ENCODE data around the gene PHETA1. TPM values are rescaled to one million over a fixed set of nuclear protein-coding genes. Genes with fewer than 3 reads are reported as not detected.
"Not testable (repeated sequence)": the region's sequence is repeated elsewhere in the genome, so short reads cannot be mapped to it uniquely, and the experiment has no call there.

PHETA1 gene
- total and polyA plus RNA-seq, 2 donors, result 1.3 to 4.4 TPM

- Histone ChIP-seq H3K27me3 (ENCODE audit: control insufficient read depth in 2 of 2, insufficient read depth in 1 of 2, low read length in 1 of 2) (no peaks in the 10 kb centered on the region), H3K9me3 (ENCODE audit: control insufficient read depth in 2 of 2, insufficient read depth in 1 of 2, low read length in 1 of 2) (peaks cover 2 to 19% of the 10 kb centered on the region in 2 donors), H3K4me1 (ENCODE audit: control insufficient read depth in 2 of 2, insufficient read depth in 2 of 2, low read length in 2 of 2) (no peaks in the 10 kb centered on the region), H3K27ac (ENCODE audit: low read depth in 1 of 2, low read length in 1 of 2) (no peak overlapping the region), H3K36me3 (ENCODE audit: control insufficient read depth in 2 of 2, insufficient read depth in 2 of 2, low read length in 1 of 2) (no peaks in the 10 kb centered on the region), H3K4me3 (ENCODE audit: low read length in 2 of 2) (no peak overlapping the region)
- no peak for DNase-seq (ENCODE audit: low read depth in 6 of 9, low spot score in 9 of 9)
- WGBS, result 99% methylated on average over 18 of the region's 18 CpGs
Observed at GRCh38 chr12:111347891-111348644, 20.8 kb downstream of the PHETA1 start.

DNA sequence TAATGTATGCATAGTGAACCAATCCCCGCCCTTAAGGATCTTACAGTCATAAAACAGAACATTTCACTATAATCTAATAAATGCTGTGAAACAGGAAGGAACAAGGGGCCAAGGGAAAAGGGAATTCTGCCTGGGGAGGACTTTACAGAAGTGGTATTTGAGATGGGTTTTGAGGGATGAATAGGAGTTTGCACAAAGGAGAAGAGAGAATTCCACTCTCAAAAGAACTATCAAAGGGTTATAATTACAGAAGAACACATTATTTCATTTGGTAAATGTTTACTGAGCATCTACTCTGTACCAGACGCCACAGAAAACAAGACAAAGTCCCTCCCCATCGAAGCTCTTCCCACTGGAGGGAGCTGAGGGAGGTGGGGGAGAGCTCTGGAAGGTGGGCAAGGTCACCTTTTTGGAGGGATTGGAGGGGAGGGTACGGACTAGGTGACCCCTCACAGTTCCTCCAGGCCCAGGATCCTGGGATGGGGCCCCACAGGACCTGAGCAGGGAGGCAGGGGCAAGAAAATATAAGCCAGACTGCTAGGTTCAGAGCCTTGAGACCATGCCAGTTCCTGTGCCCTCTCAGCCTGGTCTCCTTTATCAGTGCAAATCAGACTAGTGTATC, 24.5 kb downstream of the PHETA1 start:
- Histone ChIP-seq H3K4me3 (ENCODE audit: low read length in 2 of 2) (no peak overlapping the region), H3K9me3 (ENCODE audit: control insufficient read depth in 2 of 2, insufficient read depth in 1 of 2, low read length in 1 of 2) (peaks cover 2 to 22% of the 10 kb centered on the region in 2 donors), H3K27ac (ENCODE audit: low read depth in 1 of 2, low read length in 1 of 2) (no peak overlapping the region), H3K36me3 (ENCODE audit: control insufficient read depth in 2 of 2, insufficient read depth in 2 of 2, low read length in 1 of 2) (no peaks in the 10 kb centered on the region), H3K27me3 (ENCODE audit: control insufficient read depth in 2 of 2, insufficient read depth in 1 of 2, low read length in 1 of 2) (no peaks in the 10 kb centered on the region), H3K4me1 (ENCODE audit: control insufficient read depth in 2 of 2, insufficient read depth in 2 of 2, low read length in 2 of 2) (no peaks in the 10 kb centered on the region)
- WGBS, result 90% methylated on average over 4 of the region's 4 CpGs
- no peak for DNase-seq (ENCODE audit: low read depth in 6 of 9, low spot score in 9 of 9)

- H3K4me3 ChIP-seq (ENCODE audit: low read length in 2 of 2), result no peak overlapping the region
- no peaks in the 10 kb centered on the region for H3K4me1 ChIP-seq (ENCODE audit: control insufficient read depth in 2 of 2, insufficient read depth in 2 of 2, low read length in 2 of 2)
- no peaks in the 10 kb centered on the region for H3K36me3 ChIP-seq (ENCODE audit: control insufficient read depth in 2 of 2, insufficient read depth in 2 of 2, low read length in 1 of 2)
- H3K9me3 ChIP-seq (ENCODE audit: control insufficient read depth in 2 of 2, insufficient read depth in 1 of 2, low read length in 1 of 2), result peaks cover 2 to 14% of the 10 kb centered on the region in 2 donors
- no peak overlapping the region for H3K27ac ChIP-seq (ENCODE audit: low read depth in 1 of 2, low read length in 1 of 2)
- WGBS, result 91% methylated on average over 1 of the region's 1 CpG
- H3K27me3 ChIP-seq (ENCODE audit: control insufficient read depth in 2 of 2, insufficient read depth in 1 of 2, low read length in 1 of 2), result no peaks in the 10 kb centered on the region
- no peak for DNase-seq (ENCODE audit: low read depth in 6 of 9, low spot score in 9 of 9)
Observed at GRCh38 chr12:111343181-111343580, 25.7 kb downstream of the PHETA1 start.

GRCh38 chr12:111342376-111342775, 26.5 kb downstream of the PHETA1 start:
- 95% methylated on average over 8 of the region's 8 CpGs for WGBS
- H3K27ac ChIP-seq (ENCODE audit: low read depth in 1 of 2, low read length in 1 of 2), result no peak overlapping the region
- H3K36me3 ChIP-seq (ENCODE audit: control insufficient read depth in 2 of 2, insufficient read depth in 2 of 2, low read length in 1 of 2), result no peaks in the 10 kb centered on the region
- no peaks in the 10 kb centered on the region for H3K27me3 ChIP-seq (ENCODE audit: control insufficient read depth in 2 of 2, insufficient read depth in 1 of 2, low read length in 1 of 2)
- DNase-seq (ENCODE audit: low read depth in 6 of 9, low spot score in 9 of 9), result no peak
- H3K4me3 ChIP-seq (ENCODE audit: low read length in 2 of 2), result no peak overlapping the region
- peaks cover 0 to 6% of the 10 kb centered on the region in 2 donors for H3K9me3 ChIP-seq (ENCODE audit: control insufficient read depth in 2 of 2, insufficient read depth in 1 of 2, low read length in 1 of 2)
- H3K4me1 ChIP-seq (ENCODE audit: control insufficient read depth in 2 of 2, insufficient read depth in 2 of 2, low read length in 2 of 2), result no peaks in the 10 kb centered on the region

DNA sequence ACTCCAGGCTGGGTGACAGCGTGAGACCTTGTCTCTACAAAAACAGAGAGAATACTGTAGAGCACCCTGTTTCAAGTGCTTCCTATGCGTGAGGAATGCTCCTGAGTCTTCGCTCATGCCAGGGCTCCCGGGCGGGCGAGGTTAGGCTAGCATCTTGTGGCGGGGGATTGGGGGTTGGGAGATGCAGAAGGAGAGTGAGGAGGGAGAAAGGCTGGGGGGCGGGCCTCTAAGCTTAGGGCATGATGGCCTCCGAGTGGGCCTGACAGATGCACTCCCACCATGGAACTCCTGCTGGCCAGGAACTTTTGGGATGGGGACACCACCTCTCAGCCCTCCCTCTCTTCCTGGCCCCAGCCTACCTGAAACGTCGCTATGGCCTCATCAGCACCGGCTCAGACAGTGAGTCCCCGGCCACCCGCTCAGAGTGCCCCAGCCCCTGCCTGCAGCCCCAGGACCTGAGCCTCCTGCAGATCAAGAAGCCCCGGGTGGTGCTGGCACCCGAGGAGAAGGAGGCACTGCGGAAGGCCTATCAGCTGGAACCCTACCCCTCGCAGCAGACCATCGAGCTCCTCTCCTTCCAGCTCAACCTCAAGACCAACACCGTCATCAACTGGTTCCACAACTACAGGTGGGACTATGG, 27.3 kb downstream of the PHETA1 start:
- 97% methylated on average over 20 of the region's 20 CpGs for WGBS
- Histone ChIP-seq H3K27me3 (ENCODE audit: control insufficient read depth in 2 of 2, insufficient read depth in 1 of 2, low read length in 1 of 2) (no peaks in the 10 kb centered on the region), H3K27ac (ENCODE audit: low read depth in 1 of 2, low read length in 1 of 2) (no peak overlapping the region), H3K9me3 (ENCODE audit: control insufficient read depth in 2 of 2, insufficient read depth in 1 of 2, low read length in 1 of 2) (peaks cover 0 to 4% of the 10 kb centered on the region in 2 donors), H3K4me1 (ENCODE audit: control insufficient read depth in 2 of 2, insufficient read depth in 2 of 2, low read length in 2 of 2) (no peaks in the 10 kb centered on the region), H3K36me3 (ENCODE audit: control insufficient read depth in 2 of 2, insufficient read depth in 2 of 2, low read length in 1 of 2) (no peaks in the 10 kb centered on the region), H3K4me3 (ENCODE audit: low read length in 2 of 2) (no peak overlapping the region)
- DNase-seq (ENCODE audit: low read depth in 6 of 9, low spot score in 9 of 9), result no peak

GRCh38 chr12:111340680-111341079, 28.2 kb downstream of the PHETA1 start:
- not testable (repeated sequence) for H3K4me1 ChIP-seq (ENCODE audit: control insufficient read depth in 2 of 2, insufficient read depth in 2 of 2, low read length in 2 of 2); H3K36me3 ChIP-seq (ENCODE audit: control insufficient read depth in 2 of 2, insufficient read depth in 2 of 2, low read length in 1 of 2); H3K9me3 ChIP-seq (ENCODE audit: control insufficient read depth in 2 of 2, insufficient read depth in 1 of 2, low read length in 1 of 2); H3K4me3 ChIP-seq (ENCODE audit: low read length in 2 of 2); H3K27me3 ChIP-seq (ENCODE audit: control insufficient read depth in 2 of 2, insufficient read depth in 1 of 2, low read length in 1 of 2); H3K27ac ChIP-seq (ENCODE audit: low read depth in 1 of 2, low read length in 1 of 2); DNase-seq (ENCODE audit: low read depth in 6 of 9, low spot score in 9 of 9)
- WGBS, result 88% methylated on average over 8 of the region's 8 CpGs

DNA sequence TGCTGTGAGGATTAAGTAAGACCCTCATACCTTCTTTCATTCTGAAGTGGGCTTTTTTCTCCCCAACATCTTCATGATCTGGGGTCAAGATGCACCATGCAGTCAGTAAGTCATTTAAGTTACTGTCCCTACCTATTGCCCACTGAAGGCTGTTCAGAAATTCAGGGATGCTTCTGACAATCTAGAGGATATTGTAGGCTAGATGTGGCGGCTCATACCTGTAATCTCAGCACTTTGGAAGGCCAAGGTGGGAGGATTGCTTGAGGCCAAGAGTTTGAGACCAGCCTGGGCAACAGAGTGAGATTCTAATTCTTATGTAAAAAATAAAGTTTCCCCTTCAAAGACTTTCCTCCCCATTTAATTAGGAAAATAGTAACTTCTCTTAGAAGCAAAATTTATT, 28.7 kb downstream of the PHETA1 start:
- WGBS, result 97% methylated on average over 1 of the region's 1 CpG
- Histone ChIP-seq H3K9me3 (ENCODE audit: control insufficient read depth in 2 of 2, insufficient read depth in 1 of 2, low read length in 1 of 2) (peaks cover 0 to 4% of the 10 kb centered on the region in 2 donors), H3K4me3 (ENCODE audit: low read length in 2 of 2) (no peak overlapping the region), H3K4me1 (ENCODE audit: control insufficient read depth in 2 of 2, insufficient read depth in 2 of 2, low read length in 2 of 2) (no peaks in the 10 kb centered on the region), H3K36me3 (ENCODE audit: control insufficient read depth in 2 of 2, insufficient read depth in 2 of 2, low read length in 1 of 2) (no peaks in the 10 kb centered on the region), H3K27me3 (ENCODE audit: control insufficient read depth in 2 of 2, insufficient read depth in 1 of 2, low read length in 1 of 2) (no peaks in the 10 kb centered on the region), H3K27ac (ENCODE audit: low read depth in 1 of 2, low read length in 1 of 2) (no peak overlapping the region)
- no peak for DNase-seq (ENCODE audit: low read depth in 6 of 9, low spot score in 9 of 9)

GRCh38 chr12:111339321-111339938, 29.5 kb downstream of the PHETA1 start:
- DNase-seq (ENCODE audit: low read depth in 6 of 9, low spot score in 9 of 9), result no peak
- Histone ChIP-seq H3K27ac (ENCODE audit: low read depth in 1 of 2, low read length in 1 of 2) (no peak overlapping the region), H3K27me3 (ENCODE audit: control insufficient read depth in 2 of 2, insufficient read depth in 1 of 2, low read length in 1 of 2) (no peaks in the 10 kb centered on the region), H3K36me3 (ENCODE audit: control insufficient read depth in 2 of 2, insufficient read depth in 2 of 2, low read length in 1 of 2) (no peaks in the 10 kb centered on the region), H3K4me3 (ENCODE audit: low read length in 2 of 2) (no peak overlapping the region), H3K4me1 (ENCODE audit: control insufficient read depth in 2 of 2, insufficient read depth in 2 of 2, low read length in 2 of 2) (no peaks in the 10 kb centered on the region), H3K9me3 (ENCODE audit: control insufficient read depth in 2 of 2, insufficient read depth in 1 of 2, low read length in 1 of 2) (peaks cover 0 to 4% of the 10 kb centered on the region in 2 donors)
- 96% methylated on average over 7 of the region's 7 CpGs for WGBS

- no peak overlapping the region for H3K4me3 ChIP-seq (ENCODE audit: low read length in 2 of 2)
- H3K27me3 ChIP-seq (ENCODE audit: control insufficient read depth in 2 of 2, insufficient read depth in 1 of 2, low read length in 1 of 2), result no peaks in the 10 kb centered on the region
- no peak overlapping the region for H3K27ac ChIP-seq (ENCODE audit: low read depth in 1 of 2, low read length in 1 of 2)
Observed at GRCh38 chr12:111338096-111338495, 30.8 kb downstream of the PHETA1 start.

More at GRCh38 chr12:111338096-111338495, 30.8 kb downstream of the PHETA1 start:
- Histone ChIP-seq H3K36me3 (ENCODE audit: control insufficient read depth in 2 of 2, insufficient read depth in 2 of 2, low read length in 1 of 2) (no peaks in the 10 kb centered on the region), H3K9me3 (ENCODE audit: control insufficient read depth in 2 of 2, insufficient read depth in 1 of 2, low read length in 1 of 2) (peaks cover 0 to 3% of the 10 kb centered on the region in 2 donors), H3K4me1 (ENCODE audit: control insufficient read depth in 2 of 2, insufficient read depth in 2 of 2, low read length in 2 of 2) (no peaks in the 10 kb centered on the region)
- no peak for DNase-seq (ENCODE audit: low read depth in 6 of 9, low spot score in 9 of 9)
- 93% methylated on average over 12 of the region's 12 CpGs for WGBS

Data from thymus (tissue), 11 donors.